NCI-H2029 (cell line): Measurements from ENCODE around the gene FCHO2.

Source experiments
- DNase-seq: peaks from one replicate; lab custom pipeline; 2025; lab: John Stamatoyannopoulos, UW

Gene FCHO2

DNA sequence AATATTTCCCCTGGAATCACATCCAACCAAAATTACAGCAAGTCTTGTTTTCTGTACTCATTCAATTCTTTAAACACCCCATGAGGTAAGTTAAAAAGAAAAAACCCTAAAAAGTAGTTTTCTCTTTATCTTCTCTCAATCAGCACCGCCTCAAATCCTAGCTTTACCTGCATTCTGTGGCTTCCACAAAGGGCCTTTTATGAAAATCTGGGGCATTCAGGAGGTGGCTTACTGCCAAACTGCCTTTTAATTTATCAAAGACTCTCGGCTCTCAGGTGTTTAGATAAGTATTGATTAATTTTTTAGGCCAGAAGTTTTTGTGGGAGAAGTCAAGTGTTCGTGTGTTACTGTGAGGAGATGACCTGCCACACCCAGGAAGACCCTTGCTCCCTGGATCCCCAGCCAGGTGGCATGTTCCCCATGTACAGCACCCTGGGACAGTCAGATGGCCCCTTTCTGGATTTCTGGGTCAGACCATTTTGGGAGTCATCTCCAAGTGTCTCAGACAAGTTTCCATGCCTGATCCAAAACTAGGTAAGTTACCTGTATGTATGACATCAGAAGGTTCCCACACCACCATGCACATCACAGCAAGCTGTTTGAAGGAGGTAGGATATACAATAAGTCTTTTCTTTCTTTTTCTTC lies 158.3 kb downstream of the FCHO2 start:
- no peak for DNase-seq

DNA sequence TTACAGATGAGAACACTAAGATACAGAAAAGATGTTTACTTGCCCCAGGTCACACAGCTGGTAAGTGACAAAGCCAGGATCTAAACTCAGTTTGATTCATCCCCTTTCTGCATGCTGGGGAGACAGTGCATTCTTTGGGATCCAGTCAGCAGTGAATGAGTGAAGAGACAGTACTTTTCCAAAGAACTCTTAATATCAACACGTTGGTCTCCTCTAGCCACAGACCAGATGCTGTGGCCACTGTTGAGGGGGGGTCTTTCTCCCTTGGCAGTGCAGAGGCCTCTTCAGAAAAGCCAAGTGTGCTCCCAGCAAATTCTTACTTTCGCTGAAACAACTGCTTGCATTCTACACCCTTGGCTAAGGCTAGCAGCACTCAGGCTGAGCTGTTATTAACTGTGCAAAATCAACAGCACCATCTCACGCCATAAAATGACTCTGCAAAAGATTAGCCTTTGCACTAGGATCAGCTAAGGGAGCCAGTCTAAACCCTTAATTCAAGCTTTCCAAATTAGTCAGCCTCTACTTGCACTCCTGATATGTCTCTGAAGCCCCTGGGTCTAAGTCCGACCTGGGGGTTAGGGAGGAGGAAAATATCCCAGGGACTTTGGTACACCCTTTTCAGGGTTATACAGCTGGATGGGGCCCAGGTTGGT lies 159.7 kb downstream of the FCHO2 start:
- no peak for DNase-seq

DNA sequence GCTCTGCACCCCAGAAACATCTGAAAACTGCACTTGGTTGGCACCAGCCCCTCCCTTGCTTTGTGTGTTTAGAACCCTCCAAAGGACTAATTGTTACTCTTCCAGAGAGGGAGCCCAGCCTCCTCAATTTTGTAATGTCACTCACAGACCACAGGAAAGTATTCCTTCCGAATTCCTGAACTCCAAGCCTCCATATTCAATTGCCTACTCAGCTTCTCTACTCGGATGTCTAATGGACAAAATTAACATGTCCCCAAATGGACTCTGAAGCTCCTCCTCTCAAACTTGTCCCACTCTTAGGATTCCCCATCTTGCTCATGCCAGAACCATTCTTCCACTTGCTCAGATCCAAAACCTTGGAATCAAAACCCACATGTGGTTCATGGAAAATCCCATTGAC lies 160.7 kb downstream of the FCHO2 start:
- no peak for DNase-seq

DNA sequence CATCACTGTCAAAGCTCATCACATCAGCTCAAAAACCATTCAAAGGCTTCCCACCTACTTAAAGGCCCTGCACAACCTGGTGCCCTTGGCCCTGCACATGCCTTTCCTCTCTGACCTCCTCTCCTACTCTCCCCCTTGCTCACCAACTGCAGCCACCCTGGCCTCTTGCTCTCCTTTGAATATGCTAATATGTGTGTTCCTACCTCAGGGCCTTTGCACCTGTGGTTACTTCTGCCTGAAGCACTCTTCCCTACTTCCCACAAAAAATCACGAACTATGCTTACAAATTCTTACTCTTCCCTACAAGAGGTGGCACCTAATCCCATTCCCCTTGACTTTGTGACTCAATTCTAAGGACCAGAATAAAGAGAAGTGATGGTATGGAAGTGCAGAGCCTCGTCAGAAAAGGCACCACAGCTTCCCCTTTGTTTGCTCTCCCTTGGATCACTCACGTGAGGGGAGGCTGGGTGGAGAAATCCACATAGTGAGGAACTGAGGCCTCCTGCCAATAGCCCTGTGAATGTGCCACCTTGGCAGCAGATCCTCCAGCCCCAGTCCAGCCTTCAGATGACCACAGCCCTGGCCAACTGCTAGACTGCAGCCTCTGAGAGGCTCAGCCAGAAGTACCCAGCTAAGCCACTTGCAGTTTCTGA lies 161.4 kb downstream of the FCHO2 start:
- DNase-seq = no peak

DNA sequence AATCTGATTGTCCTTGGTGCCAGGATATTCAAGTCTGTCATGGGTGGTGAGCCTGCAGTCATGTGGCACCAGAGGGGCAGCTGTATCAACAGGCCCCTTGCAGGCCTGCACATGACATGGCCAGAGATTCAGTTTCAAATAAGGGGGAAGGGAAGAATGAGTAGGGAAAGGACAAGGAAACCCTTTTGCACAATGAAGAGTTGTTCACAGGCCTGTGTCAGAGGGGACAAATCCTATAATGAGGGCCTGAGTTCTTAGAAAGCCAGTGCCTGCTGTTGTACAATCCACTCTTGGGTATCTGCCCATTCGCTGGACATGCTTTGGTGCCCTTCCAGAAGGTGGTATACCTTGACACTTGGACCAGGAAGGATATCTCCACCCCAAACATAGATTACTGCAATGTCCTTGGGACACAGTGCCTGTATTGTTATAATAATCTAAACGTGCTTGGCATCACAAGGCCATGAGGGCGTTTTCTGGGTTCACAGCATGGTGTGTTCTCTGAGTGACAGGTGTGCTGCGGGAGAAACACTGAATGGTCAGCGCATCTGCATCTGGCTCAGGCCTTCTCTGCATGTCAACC lies 162.6 kb downstream of the FCHO2 start:
- DNase-seq = peak; percentile 75

DNA sequence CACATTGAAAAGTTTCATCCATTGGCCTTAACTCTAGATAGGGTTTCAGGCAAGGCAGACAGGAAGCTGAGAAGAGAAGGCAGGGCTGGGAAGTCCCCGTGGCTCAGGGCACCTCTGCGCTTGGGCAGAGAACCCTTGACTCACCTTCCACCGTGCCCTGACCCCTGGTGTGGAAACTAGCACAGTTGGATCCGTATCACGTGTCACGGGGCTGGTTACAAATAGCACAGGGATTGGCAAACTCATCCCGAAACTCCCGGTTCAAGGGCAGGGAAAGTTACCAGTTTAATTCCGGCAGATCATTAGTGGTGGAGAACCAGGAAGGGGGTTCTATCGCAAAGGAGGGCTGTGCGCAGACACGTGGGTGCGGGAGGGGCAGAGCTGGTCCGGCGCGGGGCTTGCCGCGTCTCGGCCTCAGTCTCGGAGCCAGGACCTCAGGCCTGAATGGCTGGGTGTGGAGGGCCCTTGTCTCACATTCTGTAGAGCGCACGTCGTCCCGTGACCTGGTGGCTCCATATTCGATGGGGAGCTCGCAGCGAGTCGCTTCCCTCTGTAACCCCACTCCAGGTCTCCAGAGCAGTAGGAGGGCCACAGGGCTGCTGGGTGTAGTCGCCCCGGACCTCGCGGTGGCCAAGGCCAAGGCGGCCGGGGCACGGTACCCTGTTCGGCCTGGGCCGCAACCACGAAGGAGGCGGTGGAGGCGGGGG lies 163.8 kb downstream of the FCHO2 start:
- DNase-seq = no peak

DNA sequence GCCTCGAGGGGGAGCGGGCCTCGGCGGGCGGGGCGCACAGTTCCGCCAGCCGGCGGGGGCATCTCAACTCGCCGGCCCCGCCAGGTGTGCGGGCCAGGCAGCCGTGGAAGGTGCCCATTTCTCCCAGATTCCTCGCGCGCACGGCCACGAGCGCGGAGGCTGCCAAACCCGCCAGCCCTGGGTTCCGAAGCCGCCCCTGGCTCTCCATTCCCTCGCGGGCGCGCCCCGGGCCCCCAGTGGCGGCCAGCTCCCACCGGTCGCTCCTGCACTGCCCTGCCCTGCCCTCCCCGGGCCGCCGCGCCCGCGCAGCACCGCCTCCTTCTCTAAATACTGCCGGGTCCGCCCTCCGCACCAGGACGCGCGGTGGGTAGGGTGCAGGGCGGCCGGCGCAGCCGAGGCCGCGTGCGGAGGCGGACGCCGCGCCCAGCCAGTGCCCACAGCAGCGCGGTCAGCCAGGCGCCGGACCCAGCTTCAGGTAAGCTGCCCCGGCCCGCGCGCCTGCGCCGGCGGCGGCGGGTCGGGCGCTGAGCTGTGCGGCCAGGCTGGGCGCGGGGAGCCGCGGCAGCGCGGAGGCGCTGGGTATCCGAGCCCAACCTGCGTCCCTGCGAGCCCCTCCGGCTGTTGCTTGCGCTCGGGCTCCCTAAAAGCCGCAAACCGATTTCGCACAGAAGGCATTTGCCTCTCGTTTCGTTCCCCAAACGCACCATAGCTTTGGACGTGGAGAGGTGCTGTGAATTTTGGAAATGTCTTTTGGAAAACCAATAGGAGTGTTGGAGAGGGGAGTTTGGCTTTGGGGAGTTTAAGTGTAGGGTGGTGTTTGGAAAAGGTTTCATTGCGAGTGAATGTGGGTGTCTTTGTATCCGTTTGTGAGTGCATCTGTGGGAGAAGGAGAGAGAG lies 164.6 kb downstream of the FCHO2 start, which contains the start of gene TMEM171:
TSS of gene TMEM171 (plus strand) at position 354 of the 897 bp plus-strand sequence. CDS start 2,799 bp downstream, outside the sequence.
- peak; percentile 34 for DNase-seq

DNA sequence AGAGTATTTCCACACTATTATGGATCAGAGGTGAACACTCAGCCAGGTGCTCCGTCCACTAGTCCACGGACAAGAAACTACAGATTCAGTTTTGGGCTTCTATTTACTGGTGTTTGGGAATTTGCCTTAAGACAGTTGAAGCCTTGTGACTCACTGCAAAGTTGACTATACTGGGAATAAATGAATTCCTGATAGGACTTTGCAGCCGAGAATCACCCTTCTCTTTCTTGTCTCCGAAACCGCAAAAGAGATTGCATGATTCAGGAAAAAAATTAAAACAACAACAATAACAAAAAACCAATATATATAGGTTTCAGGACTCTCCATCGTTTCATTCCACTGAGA lies 165.2 kb downstream of the FCHO2 start:
- DNase-seq = no peak

DNA sequence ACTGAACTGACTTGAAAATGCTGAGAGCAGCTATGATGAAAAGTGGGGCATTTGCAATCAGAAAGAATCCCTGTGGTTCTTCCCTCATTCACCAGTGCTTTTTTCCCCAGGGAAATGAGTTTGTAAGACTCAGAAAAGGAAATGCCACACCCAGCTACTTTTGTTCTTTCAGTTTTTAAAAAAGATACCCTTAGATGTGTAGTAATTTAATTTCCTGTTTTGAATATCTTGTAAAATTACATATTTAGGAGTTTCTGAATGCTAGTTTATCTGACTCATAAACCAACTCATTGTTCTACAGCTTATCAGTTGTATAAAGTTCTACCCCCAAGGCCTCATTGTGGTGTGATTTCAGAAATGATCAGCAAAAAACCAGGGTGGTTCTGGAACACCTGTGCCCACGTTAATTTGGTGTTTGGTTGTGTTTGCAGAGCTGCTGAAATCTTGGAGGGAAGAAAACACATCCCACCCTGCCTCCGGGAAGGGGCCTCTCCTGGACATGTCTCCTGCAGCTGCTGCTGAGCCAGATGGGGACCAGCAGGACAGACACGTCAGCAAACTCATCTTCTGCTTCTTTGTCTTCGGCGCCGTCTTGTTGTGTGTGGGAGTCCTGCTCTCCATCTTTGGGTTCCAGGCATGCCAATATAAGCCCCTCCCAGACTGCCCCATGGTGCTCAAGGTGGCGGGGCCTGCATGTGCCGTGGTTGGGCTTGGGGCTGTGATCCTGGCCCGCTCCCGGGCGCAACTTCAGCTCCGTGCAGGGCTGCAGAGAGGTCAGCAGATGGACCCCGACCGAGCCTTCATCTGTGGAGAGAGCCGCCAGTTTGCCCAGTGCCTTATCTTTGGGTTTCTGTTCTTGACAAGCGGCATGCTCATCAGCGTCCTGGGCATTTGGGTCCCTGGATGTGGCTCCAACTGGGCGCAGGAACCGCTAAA lies 167.3 kb downstream of the FCHO2 start:
- DNase-seq = no peak

DNA sequence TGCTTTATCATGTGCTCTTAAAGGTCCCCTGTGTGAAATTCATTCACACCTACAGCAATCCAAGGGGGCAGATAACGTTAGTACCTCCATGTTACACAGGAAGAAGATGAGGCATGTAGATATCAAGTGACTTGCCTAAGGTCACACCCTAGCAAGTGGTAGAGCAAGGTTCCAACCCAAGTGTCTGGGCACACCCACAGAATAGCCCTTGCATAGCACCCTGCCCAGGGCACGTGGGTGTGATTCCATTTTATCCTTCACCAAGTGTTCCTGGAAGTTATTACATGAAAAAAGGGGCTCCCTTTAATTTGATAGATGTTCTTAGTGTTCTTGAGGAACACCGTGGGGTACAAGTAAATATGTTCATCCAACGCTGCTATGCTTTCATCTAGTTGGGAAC lies 169.4 kb downstream of the FCHO2 start:
- no peak for DNase-seq

DNA sequence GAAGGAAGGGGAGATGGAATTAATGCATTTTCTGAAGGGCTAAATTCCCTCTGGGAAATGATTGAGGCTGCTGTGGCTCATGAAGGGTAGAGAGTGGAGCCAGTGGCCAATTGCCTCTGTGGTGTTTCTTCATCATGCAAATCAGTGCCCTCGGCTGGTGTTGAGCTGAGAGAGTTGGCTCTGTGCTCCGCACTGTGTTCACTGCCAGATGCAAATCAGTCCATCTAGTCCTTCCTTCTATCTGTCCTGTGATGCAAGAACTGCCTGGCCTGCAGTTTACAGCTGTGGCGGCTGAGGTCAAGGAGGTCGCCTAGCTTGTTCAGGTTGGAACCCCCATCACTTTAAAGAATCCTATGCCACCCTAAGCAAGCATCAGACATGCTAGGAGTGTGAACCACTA lies 170.5 kb downstream of the FCHO2 start:
- no peak for DNase-seq

DNA sequence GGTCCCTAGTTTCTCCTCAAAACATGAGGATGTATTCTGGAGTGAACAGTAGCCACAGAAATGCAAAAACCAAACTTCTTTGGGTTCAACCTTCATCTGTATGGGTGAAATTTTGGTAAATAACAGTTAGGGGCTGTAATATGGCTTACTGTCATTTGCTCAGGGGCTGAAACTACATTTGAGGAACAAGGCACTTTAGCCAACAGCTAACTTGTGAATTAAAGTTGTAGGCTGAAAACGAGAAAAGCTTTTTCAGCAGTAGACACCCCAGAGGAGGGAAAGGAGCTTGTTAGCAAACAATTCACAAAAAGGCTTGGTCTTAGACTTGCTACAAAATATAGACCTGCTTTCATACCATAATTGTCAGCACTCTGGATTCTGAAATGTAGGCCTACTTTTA lies 171.1 kb downstream of the FCHO2 start:
- DNase-seq = no peak

DNA sequence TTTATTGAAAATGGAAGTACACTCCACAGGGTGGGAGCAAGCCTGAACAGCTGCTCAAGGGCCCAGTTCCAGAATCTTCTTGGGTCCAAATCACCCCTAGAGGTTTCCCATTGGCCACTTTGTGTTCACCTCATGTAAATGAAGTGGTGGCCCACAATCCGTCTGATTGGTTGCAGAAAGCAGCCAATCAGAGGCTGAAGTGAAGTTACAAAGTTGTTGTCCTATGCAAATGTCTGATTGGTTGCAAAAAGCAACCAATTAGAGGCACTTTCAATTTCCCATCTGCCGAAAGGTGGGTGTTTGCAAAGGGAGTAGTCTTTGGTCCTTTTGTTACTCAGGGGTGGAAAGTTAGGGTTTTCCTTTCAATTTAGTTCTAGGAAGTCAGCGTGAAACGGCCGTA lies 173.3 kb downstream of the FCHO2 start:
- no peak for DNase-seq

DNA sequence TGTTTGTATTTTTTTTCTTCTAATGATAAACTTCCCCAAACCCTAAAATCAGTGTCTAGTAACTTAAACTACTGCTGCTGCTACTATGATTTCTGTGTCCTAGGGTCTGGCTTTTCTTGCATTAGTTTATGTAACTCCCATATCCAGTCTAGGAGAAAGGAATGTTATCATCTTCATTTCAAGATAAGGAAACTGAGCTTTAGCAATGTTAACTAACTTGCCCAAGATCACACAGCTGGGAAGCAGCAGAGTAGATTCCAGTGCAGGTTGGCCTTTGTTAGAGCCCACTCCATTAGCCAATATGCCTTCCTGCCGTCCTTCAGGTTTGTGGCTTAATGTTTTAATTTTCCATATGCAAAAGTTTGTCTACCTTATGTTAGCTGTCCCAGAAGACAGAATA lies 175.0 kb downstream of the FCHO2 start:
- no peak for DNase-seq

DNA sequence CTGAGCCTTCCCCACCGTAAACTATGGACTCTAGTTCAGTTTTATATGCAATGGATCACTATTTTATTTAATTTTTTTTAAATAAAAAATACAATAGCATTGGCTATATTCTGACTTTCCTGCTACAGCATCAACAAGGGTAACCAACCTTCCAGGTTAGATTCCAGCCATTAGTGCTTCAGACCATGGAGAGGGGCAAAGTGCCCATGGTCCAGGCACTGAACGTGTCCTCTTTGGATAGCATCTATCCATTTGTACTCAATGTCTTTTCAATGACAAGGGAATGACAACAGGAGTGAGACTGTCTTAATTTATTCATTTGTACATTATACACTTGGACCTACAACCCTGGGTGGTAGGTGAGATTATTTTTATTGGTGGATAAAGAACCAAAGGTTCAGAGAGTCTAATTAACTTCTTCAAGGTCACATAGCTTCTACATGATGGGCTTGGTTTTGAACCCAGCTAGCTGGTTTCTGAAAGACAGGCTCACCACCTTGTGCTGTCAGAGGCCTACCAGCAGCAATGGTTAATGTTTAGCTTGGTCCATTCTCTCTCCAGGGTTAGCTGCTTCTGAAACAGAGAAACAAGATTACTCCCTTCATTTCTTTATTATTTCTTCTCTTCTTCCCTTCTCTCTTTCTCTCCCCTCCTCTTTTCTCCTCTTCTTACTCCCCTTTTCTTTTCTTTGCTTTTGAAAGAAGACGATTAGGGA lies 176.0 kb downstream of the FCHO2 start:
- DNase-seq = no peak

DNA sequence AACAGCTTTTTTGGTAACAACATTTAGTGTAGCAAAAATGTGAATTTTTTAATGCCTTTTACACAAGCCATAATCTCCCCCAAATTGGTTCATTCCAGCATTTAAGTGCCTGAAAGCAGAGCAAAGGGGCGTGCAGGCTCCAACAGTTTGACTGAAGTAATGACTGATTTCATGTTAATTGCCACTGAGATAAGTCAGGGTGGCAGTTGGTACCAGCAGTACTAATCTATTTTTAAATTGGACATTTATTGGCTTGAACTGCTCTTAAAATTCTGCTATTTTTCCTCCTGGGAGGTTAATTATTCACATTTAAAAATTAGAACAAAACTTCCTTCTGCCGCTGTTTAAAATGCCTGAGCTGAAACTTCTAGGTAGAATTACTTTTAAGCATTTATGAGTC lies 176.9 kb downstream of the FCHO2 start:
- DNase-seq = no peak

DNA sequence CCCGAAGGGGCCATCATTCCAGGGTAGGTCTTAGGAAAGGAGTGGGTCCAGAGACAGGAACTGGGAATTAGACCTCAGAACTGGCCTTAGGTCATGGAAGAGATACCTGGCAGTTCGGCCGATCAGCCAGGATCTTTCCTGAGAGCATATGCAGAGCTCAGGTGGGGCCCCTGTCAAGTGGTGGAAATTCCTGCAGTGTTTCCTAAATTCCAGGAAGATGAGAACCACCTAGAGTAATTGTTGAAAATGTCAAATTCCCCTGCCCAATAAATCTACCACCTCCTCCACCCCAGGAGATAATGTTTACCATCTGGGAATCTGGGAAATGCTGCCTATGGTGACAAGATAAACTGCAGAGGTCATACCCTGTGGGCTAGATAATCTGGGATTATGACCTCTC lies 179.2 kb downstream of the FCHO2 start:
- no peak for DNase-seq

DNA sequence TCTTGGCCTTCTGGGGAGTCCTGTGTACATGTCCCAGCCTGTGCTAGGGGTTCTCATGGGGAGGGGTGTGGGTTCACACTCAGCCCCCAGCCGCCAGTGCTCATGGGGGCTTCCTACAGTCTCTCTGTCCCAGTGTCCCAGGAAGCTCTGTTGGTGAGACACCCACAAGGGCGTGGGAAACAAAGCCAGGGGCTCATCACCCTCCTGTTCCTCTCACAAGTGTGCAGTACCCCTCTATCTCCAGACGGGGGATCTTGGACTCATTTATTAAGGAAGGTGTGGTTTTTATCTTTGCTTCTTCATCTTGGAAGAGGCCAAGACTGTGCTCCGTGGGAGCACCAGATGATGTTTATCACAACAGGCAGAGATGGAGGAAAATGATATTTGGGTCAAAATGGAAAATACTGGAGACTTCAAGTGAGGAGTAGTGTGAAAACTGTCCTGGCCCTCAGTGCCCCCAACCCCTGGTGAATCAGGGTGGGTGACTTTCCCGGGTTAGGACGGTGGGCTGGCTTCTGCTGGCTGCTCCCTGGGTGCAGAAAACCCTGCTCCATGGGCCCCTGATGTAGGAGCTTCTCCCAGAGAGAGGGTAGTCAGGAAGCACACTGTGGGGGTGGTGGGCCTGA lies 179.7 kb downstream of the FCHO2 start:
- DNase-seq = no peak

DNA sequence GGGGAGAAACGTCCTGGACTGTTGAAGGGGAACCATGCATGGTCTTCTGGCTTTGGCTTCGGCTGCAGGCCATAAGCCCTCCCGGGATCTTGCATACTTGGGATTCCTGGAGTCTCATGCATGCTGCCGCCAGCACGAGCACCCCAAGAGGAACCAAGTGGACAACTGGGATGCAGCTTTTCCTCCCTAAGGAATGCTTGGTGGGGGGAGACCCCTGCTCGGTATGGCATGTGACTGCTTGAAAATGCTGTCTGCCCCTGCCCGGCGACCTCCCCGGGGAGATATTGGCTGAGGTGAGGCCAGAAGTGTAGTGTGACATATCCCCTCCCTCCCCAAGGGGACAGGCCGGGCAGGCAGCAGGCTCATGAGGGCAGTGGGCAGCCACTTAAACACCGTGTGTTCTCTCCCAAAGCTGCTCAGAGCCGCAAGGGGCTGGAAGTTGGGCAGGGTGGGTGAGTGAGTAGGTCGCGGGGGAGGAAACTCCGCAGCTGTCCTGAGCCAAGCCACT lies 180.3 kb downstream of the FCHO2 start:
- DNase-seq = no peak
